Measurements from ENCODE around the gene WRNIP1.

WRNIP1 gene

DNA sequence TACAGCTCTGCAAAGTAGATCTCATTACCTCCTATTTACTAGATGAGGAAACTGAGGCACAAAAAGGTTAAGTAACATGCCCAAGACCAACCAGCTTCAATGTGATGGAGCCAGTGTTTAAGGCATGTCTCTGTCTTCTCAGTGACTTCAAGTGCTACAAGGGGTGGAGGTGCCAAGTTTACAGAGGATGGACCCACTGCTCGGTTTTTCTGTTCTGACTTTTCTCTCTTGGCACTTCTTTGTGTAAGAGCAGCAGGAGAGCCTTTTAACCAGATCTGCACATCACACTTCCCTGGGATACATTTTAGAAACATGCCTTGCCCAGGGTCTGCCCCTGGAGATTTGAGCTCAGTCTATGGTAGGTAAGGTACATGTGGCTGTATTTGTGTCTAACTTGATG, 9.8 kb downstream of the WRNIP1 start:
- TF ChIP-seq TCF4 (CRISPR knock-in tag; IDR thresholded peaks at IDR 0.05; ENCODE audit: borderline replicate concordance) (no peak), ESRRG (CRISPR knock-in tag; IDR thresholded peaks at IDR 0.05) (no peak), GLIS3 (CRISPR knock-in tag; IDR thresholded peaks at IDR 0.05) (no peak), PPARA (CRISPR knock-in tag; IDR thresholded peaks at IDR 0.05; ENCODE audit: borderline replicate concordance) (no peak)
- ATAC-seq = no peak

- ATAC-seq = no peak
These were observed 12.1 kb downstream of the WRNIP1 start for GRCh38 chr6:2777249-2777648.

DNA sequence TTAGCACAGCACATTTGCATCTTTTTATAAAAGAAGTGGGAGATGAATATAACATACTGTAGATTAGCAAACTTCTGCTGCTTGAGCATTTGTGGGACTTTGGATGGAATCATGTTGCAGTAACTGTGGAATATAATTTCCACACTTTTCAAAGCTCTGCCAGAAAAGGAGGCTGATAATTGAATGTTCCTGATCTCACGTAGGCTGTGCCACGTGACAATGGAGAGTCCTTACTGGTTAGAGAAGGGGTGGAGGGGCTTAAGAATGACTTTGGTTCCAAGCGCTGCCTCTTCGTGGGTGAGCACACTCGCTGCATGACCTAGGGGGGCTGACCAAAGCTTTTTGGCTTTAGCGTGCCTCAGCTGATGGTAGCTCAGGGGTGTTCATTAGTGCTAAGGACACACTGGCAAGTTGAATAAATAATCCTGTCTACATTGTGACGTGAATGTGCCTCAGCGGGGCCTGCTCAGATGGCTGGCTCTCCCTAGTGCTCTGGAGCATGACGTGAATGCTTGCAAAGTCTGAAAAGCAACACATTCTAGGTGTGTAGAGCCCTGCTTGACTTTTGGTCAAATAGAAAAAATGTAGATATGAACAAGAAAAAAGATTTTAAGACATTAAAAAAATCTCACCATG, 15.0 kb downstream of the WRNIP1 start:
- ATAC-seq = no peak
- no peak for TF ChIP-seq ZNF70 (CRISPR knock-in tag; IDR thresholded peaks at IDR 0.05)
- no peak for TF ChIP-seq ESRRG (CRISPR knock-in tag; IDR thresholded peaks at IDR 0.05)
- no peak for TF ChIP-seq POU6F1 (CRISPR knock-in tag; IDR thresholded peaks at IDR 0.05; ENCODE audit: borderline replicate concordance, low read depth)
- no peak for TF ChIP-seq ZNF565 (CRISPR knock-in tag; conservative IDR thresholded peaks at IDR 0.05; ENCODE audit: low read depth)
- TF ChIP-seq GLIS3 (CRISPR knock-in tag; IDR thresholded peaks at IDR 0.05) = no peak
- TF ChIP-seq RARB (CRISPR knock-in tag; IDR thresholded peaks at IDR 0.05) = no peak
- TF ChIP-seq PPARA (CRISPR knock-in tag; IDR thresholded peaks at IDR 0.05; ENCODE audit: borderline replicate concordance) = no peak
- TF ChIP-seq, protein P1, sequence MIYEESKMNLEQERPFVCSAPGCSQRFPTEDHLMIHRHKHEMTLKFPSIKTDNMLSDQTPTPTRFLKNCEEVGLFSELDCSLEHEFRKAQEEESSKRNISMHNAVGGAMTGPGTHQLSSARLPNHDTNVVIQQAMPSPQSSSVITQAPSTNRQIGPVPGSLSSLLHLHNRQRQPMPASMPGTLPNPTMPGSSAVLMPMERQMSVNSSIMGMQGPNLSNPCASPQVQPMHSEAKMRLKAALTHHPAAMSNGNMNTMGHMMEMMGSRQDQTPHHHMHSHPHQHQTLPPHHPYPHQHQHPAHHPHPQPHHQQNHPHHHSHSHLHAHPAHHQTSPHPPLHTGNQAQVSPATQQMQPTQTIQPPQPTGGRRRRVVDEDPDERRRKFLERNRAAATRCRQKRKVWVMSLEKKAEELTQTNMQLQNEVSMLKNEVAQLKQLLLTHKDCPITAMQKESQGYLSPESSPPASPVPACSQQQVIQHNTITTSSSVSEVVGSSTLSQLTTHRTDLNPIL (CRISPR knock-in tag; IDR thresholded peaks at IDR 0.05; ENCODE audit: low read depth) = no peak

More at GRCh38 chr6:2777249-2777648, 12.1 kb downstream of the WRNIP1 start:
- TF ChIP-seq SNAI2 (CRISPR knock-in tag; IDR thresholded peaks at IDR 0.05) (no peak), ZC3H10 (CRISPR knock-in tag; IDR thresholded peaks at IDR 0.05) (no peak), BACH2 (CRISPR knock-in tag; IDR thresholded peaks at IDR 0.05; ENCODE audit: borderline replicate concordance) (no peak), PPARA (CRISPR knock-in tag; IDR thresholded peaks at IDR 0.05; ENCODE audit: borderline replicate concordance) (no peak), TOX (CRISPR knock-in tag; IDR thresholded peaks at IDR 0.05; ENCODE audit: borderline replicate concordance) (no peak), ESRRG (CRISPR knock-in tag; IDR thresholded peaks at IDR 0.05) (no peak)

- ATAC-seq = no peak
- no peak for TF ChIP-seq ZFP3 (CRISPR knock-in tag; IDR thresholded peaks at IDR 0.05)
- TF ChIP-seq, protein P2, sequence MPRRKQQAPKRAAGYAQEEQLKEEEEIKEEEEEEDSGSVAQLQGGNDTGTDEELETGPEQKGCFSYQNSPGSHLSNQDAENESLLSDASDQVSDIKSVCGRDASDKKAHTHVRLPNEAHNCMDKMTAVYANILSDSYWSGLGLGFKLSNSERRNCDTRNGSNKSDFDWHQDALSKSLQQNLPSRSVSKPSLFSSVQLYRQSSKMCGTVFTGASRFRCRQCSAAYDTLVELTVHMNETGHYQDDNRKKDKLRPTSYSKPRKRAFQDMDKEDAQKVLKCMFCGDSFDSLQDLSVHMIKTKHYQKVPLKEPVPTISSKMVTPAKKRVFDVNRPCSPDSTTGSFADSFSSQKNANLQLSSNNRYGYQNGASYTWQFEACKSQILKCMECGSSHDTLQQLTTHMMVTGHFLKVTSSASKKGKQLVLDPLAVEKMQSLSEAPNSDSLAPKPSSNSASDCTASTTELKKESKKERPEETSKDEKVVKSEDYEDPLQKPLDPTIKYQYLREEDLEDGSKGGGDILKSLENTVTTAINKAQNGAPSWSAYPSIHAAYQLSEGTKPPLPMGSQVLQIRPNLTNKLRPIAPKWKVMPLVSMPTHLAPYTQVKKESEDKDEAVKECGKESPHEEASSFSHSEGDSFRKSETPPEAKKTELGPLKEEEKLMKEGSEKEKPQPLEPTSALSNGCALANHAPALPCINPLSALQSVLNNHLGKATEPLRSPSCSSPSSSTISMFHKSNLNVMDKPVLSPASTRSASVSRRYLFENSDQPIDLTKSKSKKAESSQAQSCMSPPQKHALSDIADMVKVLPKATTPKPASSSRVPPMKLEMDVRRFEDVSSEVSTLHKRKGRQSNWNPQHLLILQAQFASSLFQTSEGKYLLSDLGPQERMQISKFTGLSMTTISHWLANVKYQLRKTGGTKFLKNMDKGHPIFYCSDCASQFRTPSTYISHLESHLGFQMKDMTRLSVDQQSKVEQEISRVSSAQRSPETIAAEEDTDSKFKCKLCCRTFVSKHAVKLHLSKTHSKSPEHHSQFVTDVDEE (CRISPR knock-in tag; IDR thresholded peaks at IDR 0.05) = no peak
- no peak for TF ChIP-seq ZNF565 (CRISPR knock-in tag; conservative IDR thresholded peaks at IDR 0.05; ENCODE audit: low read depth)
- no peak for TF ChIP-seq RARB (CRISPR knock-in tag; IDR thresholded peaks at IDR 0.05)
- no peak for TF ChIP-seq ZC3H10 (CRISPR knock-in tag; IDR thresholded peaks at IDR 0.05)
- no peak for TF ChIP-seq OSR1 (CRISPR knock-in tag; IDR thresholded peaks at IDR 0.05)
- no peak for TF ChIP-seq TOX (CRISPR knock-in tag; IDR thresholded peaks at IDR 0.05; ENCODE audit: borderline replicate concordance)
- no peak for TF ChIP-seq ZNF70 (CRISPR knock-in tag; IDR thresholded peaks at IDR 0.05)
- TF ChIP-seq ZFP30 (CRISPR knock-in tag; IDR thresholded peaks at IDR 0.05) = no peak
- TF ChIP-seq, protein P3, sequence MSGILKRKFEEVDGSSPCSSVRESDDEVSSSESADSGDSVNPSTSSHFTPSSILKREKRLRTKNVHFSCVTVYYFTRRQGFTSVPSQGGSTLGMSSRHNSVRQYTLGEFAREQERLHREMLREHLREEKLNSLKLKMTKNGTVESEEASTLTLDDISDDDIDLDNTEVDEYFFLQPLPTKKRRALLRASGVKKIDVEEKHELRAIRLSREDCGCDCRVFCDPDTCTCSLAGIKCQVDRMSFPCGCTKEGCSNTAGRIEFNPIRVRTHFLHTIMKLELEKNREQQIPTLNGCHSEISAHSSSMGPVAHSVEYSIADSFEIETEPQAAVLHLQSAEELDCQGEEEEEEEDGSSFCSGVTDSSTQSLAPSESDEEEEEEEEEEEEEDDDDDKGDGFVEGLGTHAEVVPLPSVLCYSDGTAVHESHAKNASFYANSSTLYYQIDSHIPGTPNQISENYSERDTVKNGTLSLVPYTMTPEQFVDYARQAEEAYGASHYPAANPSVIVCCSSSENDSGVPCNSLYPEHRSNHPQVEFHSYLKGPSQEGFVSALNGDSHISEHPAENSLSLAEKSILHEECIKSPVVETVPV (CRISPR knock-in tag; IDR thresholded peaks at IDR 0.05) = no peak
- no peak for TF ChIP-seq TCF4 (CRISPR knock-in tag; IDR thresholded peaks at IDR 0.05; ENCODE audit: borderline replicate concordance)
- no peak for TF ChIP-seq ARNTL (CRISPR knock-in tag; IDR thresholded peaks at IDR 0.05; ENCODE audit: borderline replicate concordance, low read depth)
- no peak for TF ChIP-seq PPARA (CRISPR knock-in tag; IDR thresholded peaks at IDR 0.05; ENCODE audit: borderline replicate concordance)
- TF ChIP-seq GLIS3 (CRISPR knock-in tag; IDR thresholded peaks at IDR 0.05) = no peak
These were observed 16.6 kb downstream of the WRNIP1 start for GRCh38 chr6:2781685-2782355.
